ENCODE measurements around the gene MCTP1. TPM values are rescaled to one million over a fixed set of nuclear protein-coding genes. Genes with fewer than 3 reads are reported as not detected.

The MCTP1 gene
- total RNA-seq, 2 experiments from 2014 or later = 0.42 TPM; not detected in 1

DNA sequence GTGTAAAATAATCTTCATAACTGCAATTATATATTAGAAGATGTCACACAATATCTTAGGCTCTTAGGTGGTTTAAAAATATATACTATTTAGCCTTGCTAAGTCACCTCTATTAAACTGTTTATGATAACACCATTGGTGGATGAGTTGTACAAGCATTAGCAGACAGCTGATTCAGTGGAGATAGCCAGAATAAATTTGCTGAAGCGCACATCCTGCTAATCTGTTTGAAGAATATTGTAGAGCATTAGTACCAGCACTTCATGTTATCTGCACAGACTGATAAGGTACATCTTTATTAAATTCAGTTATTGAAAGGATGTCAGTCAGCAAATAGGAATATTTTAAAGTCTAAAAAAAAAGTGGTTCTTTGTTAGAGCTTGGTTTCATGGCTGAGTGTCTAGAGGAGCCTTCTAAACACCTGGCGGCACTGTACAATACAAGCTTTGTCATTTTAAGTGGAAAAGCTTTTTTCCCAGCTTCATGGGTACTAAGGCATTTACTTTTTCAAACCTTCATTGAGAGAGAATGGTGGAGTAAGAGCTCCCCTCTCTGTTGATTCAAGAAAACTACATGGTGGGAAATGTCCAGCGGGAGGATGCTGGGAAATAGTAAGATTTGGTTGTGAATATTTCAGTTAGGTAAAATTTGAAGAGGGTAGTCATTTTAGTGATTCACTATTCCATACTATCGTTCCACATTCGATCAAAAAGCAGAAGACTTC lies 391.3 kb downstream of the MCTP1 start:
- no peak overlapping the region for H3K27ac Mint-ChIP-seq
- ChIA-PET CTCF (interaction anchor here (0.6 to 1.6 kb wide), 3 partner anchors 14 to 156 kb away, joined by 3 to 4 read pairs (median 3); no protein-coding TSS in a partner anchor), POLR2A (no interaction called here)
- DNase-seq = no peak
- no peaks in the 10 kb centered on the region for H3K4me1 Mint-ChIP-seq (ENCODE audit: low read depth)
- H3K27me3 Mint-ChIP-seq (ENCODE audit: low read depth) = no peaks in the 10 kb centered on the region
- H3K4me3 Mint-ChIP-seq = no peak overlapping the region
- ATAC-seq = no peak
- no peaks in the 10 kb centered on the region for H3K36me3 Mint-ChIP-seq (ENCODE audit: low read depth)
- H3K9me3 Mint-ChIP-seq (ENCODE audit: insufficient read depth) = no peaks in the 10 kb centered on the region

DNA sequence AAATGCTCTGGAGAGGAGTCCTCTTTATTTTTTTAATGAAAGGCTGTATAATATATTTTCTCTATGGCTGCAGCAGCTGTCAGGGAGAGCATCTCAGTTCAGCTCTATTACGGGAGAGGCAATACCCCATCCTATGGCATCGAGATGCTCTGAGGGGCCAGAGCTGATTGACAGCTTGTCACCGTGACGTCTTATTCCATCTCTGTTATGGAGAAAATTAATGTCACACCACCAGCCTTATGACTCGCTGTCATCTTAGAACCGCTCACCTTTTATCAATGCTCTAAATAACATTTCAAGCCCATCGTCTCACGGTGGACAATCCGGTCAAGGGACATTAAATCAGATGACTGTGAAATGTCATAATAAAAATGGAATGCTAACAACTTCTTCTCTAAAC lies 392.9 kb downstream of the MCTP1 start:
- Mint-ChIP-seq H3K36me3 (ENCODE audit: low read depth) (no peaks in the 10 kb centered on the region), H3K27me3 (ENCODE audit: low read depth) (no peaks in the 10 kb centered on the region), H3K9me3 (ENCODE audit: insufficient read depth) (no peaks in the 10 kb centered on the region), H3K4me1 (ENCODE audit: low read depth) (no peaks in the 10 kb centered on the region), H3K27ac (no peak overlapping the region), H3K4me3 (no peak overlapping the region)
- DNase-seq (no peak), ATAC-seq (no peak)
- ChIA-PET POLR2A (no interaction called here), CTCF (interaction anchor here (0.6 kb wide), 1 partner anchor 1321 kb away, joined by 3 read pairs; no protein-coding TSS in a partner anchor)

DNA sequence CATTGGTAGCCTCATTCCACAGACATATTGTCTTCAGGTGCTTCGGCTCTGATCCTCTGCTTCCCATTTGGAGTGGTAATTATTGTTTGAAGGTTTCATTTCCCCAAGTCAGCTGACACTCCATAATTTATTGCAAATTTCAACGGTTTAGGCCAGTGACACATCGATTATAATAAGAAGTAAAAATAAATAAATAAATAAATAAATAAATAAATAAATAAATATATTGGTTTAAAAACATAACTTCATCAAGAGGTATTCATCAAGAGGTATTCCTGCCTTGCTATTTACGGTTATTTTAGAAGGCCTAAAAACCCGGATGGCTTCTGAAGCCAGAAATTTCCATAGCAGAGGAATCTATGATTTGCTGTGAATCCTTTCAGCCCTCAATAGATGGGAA lies 393.3 kb downstream of the MCTP1 start:
- DNase-seq (no peak), ATAC-seq (no peak)
- no peak overlapping the region for H3K4me3 Mint-ChIP-seq
- no peak overlapping the region for H3K27ac Mint-ChIP-seq
- H3K36me3 Mint-ChIP-seq (ENCODE audit: low read depth) = no peaks in the 10 kb centered on the region
- ChIA-PET POLR2A (no interaction called here), CTCF (interaction anchor here (0.6 kb wide), 1 partner anchor 1320 kb away, joined by 3 read pairs; no protein-coding TSS in a partner anchor)
- H3K27me3 Mint-ChIP-seq (ENCODE audit: low read depth) = no peaks in the 10 kb centered on the region
- H3K9me3 Mint-ChIP-seq (ENCODE audit: insufficient read depth) = no peaks in the 10 kb centered on the region
- H3K4me1 Mint-ChIP-seq (ENCODE audit: low read depth) = no peaks in the 10 kb centered on the region

DNA sequence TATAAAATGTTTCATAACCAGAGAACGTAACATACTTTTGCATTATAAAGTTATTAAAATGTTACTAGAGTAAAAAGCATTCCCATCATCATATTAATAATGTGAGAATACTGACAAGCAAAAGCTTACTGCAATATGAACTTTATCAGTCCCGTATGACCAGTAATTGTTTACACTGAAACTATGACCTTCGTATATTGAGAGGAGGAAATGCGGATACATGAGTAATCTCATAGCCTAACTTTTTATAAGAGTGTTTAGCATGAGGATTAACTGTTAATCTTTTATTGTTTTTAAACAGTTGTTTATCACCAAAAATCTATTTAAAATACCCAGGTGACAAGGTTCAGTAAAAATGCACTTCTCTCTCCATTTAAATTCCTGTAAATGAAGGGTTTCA lies 394.0 kb downstream of the MCTP1 start:
- Mint-ChIP-seq H3K4me1 (ENCODE audit: low read depth) (no peaks in the 10 kb centered on the region), H3K27ac (no peak overlapping the region), H3K36me3 (ENCODE audit: low read depth) (no peaks in the 10 kb centered on the region), H3K4me3 (no peak overlapping the region), H3K9me3 (ENCODE audit: insufficient read depth) (no peaks in the 10 kb centered on the region), H3K27me3 (ENCODE audit: low read depth) (no peaks in the 10 kb centered on the region)
- CTCF ChIA-PET = no interaction called here
- POLR2A ChIA-PET = no interaction called here
- DNase-seq (no peak), ATAC-seq (no peak)

DNA sequence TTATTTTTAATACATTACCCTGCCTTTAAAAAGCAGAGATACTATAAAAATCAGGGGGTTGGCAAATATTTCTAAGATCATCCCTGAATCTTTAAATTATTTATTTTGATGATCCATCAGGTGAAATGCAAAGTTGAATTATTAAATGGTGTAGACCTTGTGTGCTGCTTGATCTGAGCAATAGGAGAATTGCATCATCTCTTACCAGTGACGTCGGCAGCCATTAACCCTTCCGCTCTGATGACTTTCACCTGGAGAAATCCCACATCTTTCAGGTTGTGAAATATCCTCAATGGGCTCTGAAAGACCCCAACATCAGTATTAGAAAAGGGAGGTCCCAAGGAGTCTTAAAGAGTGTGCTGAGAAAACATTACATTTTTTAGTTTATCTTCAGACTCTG lies 396.2 kb downstream of the MCTP1 start:
- no peak for ATAC-seq
- no peak overlapping the region for H3K4me3 Mint-ChIP-seq
- POLR2A ChIA-PET = no interaction called here

DNA sequence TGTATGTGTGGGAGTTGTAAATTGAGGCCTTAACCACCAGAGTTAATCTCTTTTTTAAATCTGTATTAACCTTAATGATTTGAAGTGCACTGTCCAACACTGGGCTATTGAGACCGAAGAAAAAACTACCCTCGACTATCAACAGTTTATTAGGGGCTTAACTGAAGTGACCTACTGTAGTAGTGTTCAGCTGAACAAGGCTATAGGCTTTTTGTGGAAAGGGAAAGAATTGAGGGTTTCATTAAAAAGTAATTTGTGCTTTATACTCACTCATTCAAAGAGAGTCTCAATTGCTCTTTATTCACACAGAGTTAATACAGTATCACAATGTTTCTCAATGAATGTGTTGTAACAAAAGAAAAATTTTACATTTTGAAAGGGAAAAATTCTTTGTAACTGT lies 399.0 kb downstream of the MCTP1 start:
- Mint-ChIP-seq H3K9me3 (ENCODE audit: insufficient read depth) (no peaks in the 10 kb centered on the region), H3K36me3 (ENCODE audit: low read depth) (no peaks in the 10 kb centered on the region), H3K27ac (no peak overlapping the region), H3K4me3 (no peak overlapping the region), H3K4me1 (ENCODE audit: low read depth) (no peaks in the 10 kb centered on the region), H3K27me3 (ENCODE audit: low read depth) (no peaks in the 10 kb centered on the region)
- DNase-seq (no peak), ATAC-seq (no peak)
- ChIA-PET POLR2A (interaction anchor here (0.9 kb wide), 1 partner anchor 76 kb away, joined by 3 read pairs; no protein-coding TSS in a partner anchor), CTCF (no interaction called here)

More for the DNA sequence above, 396.2 kb downstream of the MCTP1 start:
- Mint-ChIP-seq H3K27ac (no peak overlapping the region), H3K27me3 (ENCODE audit: low read depth) (no peaks in the 10 kb centered on the region), H3K9me3 (ENCODE audit: insufficient read depth) (no peaks in the 10 kb centered on the region), H3K4me1 (ENCODE audit: low read depth) (no peaks in the 10 kb centered on the region), H3K36me3 (ENCODE audit: low read depth) (no peaks in the 10 kb centered on the region)
- DNase-seq = no peak
- CTCF ChIA-PET = no interaction called here

DNA sequence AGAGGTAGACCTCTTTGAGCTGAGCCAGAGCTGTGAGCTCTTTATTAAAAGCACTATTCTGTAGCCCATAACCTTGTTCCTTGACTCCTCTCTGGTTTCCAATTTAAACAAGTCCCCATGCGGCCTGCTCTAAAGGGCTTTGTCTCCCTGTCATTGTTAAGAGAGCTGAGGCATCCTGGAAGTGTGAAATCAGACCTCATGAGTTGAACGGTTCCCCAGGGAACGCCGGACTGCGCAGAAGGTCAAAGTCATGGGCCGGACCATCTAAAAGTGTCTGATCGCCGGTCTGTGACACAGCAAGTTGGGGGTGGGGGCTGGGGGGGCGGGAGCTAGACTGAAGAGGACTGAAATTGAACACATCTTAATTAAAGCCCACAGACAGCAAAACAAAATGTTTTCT lies 400.6 kb downstream of the MCTP1 start:
- DNase-seq = no peak
- no peak overlapping the region for H3K27ac Mint-ChIP-seq
- no peaks in the 10 kb centered on the region for H3K4me1 Mint-ChIP-seq (ENCODE audit: low read depth)
- ATAC-seq = no peak
- H3K27me3 Mint-ChIP-seq (ENCODE audit: low read depth) = no peaks in the 10 kb centered on the region
- ChIA-PET POLR2A (no interaction called here), CTCF (no interaction called here)
- no peaks in the 10 kb centered on the region for H3K36me3 Mint-ChIP-seq (ENCODE audit: low read depth)
- no peak overlapping the region for H3K4me3 Mint-ChIP-seq
- H3K9me3 Mint-ChIP-seq (ENCODE audit: insufficient read depth) = no peaks in the 10 kb centered on the region

DNA sequence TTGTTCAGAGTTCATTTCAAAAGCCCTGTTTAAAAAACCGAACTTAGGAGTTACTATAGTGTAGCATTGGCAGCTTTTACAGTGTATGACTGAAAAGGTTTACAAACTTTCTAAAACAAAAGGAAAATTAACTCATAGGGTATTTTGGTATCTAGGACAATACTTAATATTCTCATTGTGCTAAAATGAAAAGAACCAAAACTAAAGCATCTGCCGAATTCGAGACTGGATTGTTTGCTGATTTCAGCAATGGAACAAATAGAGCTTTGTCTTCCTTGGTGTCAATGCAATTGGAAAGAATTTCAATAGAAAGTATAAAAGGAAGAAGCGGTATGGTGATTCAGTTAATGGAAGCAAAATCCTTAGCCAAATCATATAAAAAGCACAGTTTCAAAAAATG lies 412.4 kb downstream of the MCTP1 start:
- H3K9me3 Mint-ChIP-seq (ENCODE audit: insufficient read depth) = no peaks in the 10 kb centered on the region
- H3K4me3 Mint-ChIP-seq = no peak overlapping the region
- POLR2A ChIA-PET = no interaction called here
- H3K36me3 Mint-ChIP-seq (ENCODE audit: low read depth) = no peaks in the 10 kb centered on the region
- CTCF ChIA-PET = no interaction called here
- ATAC-seq (no peak), DNase-seq (no peak)
- no peaks in the 10 kb centered on the region for H3K4me1 Mint-ChIP-seq (ENCODE audit: low read depth)
- peaks cover 2% of the 10 kb centered on the region for H3K27me3 Mint-ChIP-seq (ENCODE audit: low read depth)
- H3K27ac Mint-ChIP-seq = no peak overlapping the region

DNA sequence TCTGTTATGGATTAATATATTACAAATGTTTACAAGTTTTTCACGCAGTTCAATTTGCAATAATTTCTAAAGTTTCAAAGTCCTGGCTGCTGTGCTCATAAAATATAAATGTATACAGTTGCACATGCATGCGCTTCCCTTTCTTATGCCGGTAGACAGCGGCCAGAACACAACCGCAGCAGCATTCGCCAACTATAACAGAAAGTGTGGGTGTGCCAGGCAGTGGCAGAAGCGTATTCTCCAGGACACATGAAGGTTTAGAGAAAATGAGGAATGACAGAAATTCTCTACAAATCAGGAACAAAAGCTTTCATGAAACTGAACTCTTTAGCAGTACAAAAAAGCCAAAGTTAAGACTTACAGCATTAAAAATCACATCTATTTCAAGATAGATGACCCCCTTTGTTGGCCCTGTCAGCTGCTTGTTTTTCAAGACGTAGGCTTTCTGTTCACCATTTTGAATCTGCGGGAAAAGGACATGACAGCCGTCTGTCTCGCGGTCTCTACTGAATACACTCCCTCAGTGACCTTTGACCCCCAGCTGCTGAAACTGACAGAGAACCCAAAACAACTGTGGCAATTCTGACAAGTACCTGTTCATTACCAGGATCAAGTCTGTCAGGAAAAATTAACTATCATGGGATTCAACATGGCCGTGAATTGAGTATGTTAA lies 414.2 kb downstream of the MCTP1 start:
- POLR2A ChIA-PET = no interaction called here

DNA sequence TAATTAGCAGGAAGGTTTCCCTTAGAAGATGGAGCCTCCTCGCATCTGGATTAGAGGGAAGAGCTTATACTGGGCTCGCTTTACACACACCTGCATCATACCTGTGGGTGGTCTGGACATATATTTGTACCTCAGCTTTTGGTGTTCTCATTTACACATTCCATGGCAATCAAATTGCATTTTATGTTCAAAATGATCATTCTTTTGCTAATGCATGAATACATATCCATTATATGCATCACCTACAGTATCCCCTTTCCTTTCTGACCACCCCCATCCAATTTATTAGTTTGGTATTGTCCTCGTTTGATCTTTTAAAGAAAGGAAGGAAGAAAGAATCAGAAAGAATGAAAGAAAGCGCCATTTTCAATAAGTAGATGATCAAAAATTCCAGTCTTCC lies 415.0 kb downstream of the MCTP1 start:
- ATAC-seq = no peak
- no peaks in the 10 kb centered on the region for H3K9me3 Mint-ChIP-seq (ENCODE audit: insufficient read depth)
- H3K36me3 Mint-ChIP-seq (ENCODE audit: low read depth) = no peaks in the 10 kb centered on the region
- CTCF ChIA-PET = no interaction called here
- POLR2A ChIA-PET = no interaction called here
- peaks cover 2% of the 10 kb centered on the region for H3K27me3 Mint-ChIP-seq (ENCODE audit: low read depth)
- H3K4me3 Mint-ChIP-seq = no peak overlapping the region
- H3K4me1 Mint-ChIP-seq (ENCODE audit: low read depth) = no peaks in the 10 kb centered on the region
- no peak overlapping the region for H3K27ac Mint-ChIP-seq
- no peak for DNase-seq

More for the DNA sequence above, 414.2 kb downstream of the MCTP1 start:
- H3K27ac Mint-ChIP-seq = no peak overlapping the region
- no peak overlapping the region for H3K4me3 Mint-ChIP-seq
- H3K36me3 Mint-ChIP-seq (ENCODE audit: low read depth) = no peaks in the 10 kb centered on the region
- no peaks in the 10 kb centered on the region for H3K9me3 Mint-ChIP-seq (ENCODE audit: insufficient read depth)
- CTCF ChIA-PET = no interaction called here
- H3K27me3 Mint-ChIP-seq (ENCODE audit: low read depth) = peaks cover 2% of the 10 kb centered on the region
- ATAC-seq (no peak), DNase-seq (no peak)
- H3K4me1 Mint-ChIP-seq (ENCODE audit: low read depth) = no peaks in the 10 kb centered on the region

DNA sequence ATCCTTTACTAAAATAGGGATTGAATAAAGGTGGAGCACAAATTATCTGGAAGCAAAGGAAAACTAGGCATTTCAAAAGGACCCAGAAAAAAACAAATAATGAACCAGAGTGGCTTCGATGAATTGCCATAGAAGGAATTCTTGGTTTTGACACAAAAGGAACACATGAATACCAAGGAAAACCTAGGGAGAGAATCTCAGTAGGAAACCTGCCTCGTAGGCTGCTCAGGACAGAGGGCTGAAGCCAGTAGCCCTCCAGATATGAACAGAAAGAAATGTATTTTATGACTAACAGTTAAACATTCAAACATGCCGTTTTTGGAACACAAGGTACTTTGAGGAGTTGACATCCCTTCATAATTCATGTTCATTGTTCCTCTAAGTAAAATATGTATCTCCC lies 420.9 kb downstream of the MCTP1 start:
- no peak for ATAC-seq
- Mint-ChIP-seq H3K27ac (no peak overlapping the region), H3K4me1 (ENCODE audit: low read depth) (no peaks in the 10 kb centered on the region), H3K9me3 (ENCODE audit: insufficient read depth) (no peaks in the 10 kb centered on the region), H3K27me3 (ENCODE audit: low read depth) (peaks cover 7% of the 10 kb centered on the region), H3K36me3 (ENCODE audit: low read depth) (no peaks in the 10 kb centered on the region), H3K4me3 (no peak overlapping the region)
- DNase-seq = no peak
- POLR2A ChIA-PET = no interaction called here
- CTCF ChIA-PET = no interaction called here

DNA sequence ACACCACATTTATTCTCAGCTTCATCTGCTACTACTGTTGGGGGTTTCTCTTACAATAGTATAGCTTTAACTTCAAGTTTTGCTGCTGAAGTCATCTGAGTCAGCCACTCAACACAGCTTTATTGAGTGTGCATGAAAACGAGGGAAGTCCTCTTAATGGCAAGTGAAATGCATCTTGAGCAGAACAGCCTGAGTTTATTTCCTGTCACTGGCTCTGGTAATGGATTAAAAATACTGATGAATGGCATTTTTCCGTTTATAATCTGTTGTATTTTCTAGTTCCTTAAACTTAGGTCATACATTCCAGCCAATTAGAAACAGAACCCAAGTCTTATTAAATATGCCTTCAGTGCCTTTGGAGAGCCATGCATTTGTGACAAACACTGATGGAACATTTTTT lies 427.8 kb downstream of the MCTP1 start:
- no peaks in the 10 kb centered on the region for H3K36me3 Mint-ChIP-seq (ENCODE audit: low read depth)
- POLR2A ChIA-PET = no interaction called here
- H3K4me1 Mint-ChIP-seq (ENCODE audit: low read depth) = no peaks in the 10 kb centered on the region
- H3K4me3 Mint-ChIP-seq = no peak overlapping the region
- no peaks in the 10 kb centered on the region for H3K9me3 Mint-ChIP-seq (ENCODE audit: insufficient read depth)
- DNase-seq (no peak), ATAC-seq (no peak)
- no peak overlapping the region for H3K27ac Mint-ChIP-seq
- H3K27me3 Mint-ChIP-seq (ENCODE audit: low read depth) = peaks cover 9% of the 10 kb centered on the region
- CTCF ChIA-PET = interaction anchor here (1.6 kb wide), 1 partner anchor 9 kb away, joined by 3 read pairs; no protein-coding TSS in a partner anchor
